IMR-90 (cell line): ENCODE data around the gene DPCD. TPM values are rescaled to one million over a fixed set of nuclear protein-coding genes. Genes with fewer than 3 reads are reported as not detected.

Experiments
- ATAC-seq: fragments of 200-7000 bp; cut with Tn5 transposase; 2 replicates; pipeline ENCODE4 v1.9.1; 2020; ENCODE audit warnings: low read depth, mild to moderate bottlenecking, moderate library complexity
- BruUV-seq: library from RNA; stranded (reverse); fragments of 400-500 nt; replicated peaks from 2 replicates; lab custom pipeline; 2021; lab: Mats Ljungman, UMichigan
- CTCF ChIA-PET: fragments of 300-600 bp; formaldehyde crosslinking; extraction: SDS; loops from one replicate; lab custom pipeline; 2021; ENCODE audit warnings: antibody characterized with exemption; lab: Yijun Ruan, JAX
- POLR2A ChIA-PET: fragments of 300-600 bp; sonication (Branson Sonifier 250); formaldehyde crosslinking; loops from one replicate; lab custom pipeline; 2022; ENCODE audit warnings: antibody characterized with exemption; ENCODE audit not compliant: unreplicated experiment; lab: Charles Lee
- DNase-seq: peaks from one replicate; pipeline ENCODE4 v3.0.0; 2013
- H2AFZ ChIP-seq: replicated peaks from 2 replicates; pipeline ENCODE3; 2013; ENCODE audit warnings: low read length, mild to moderate bottlenecking; ENCODE audit not compliant: poor library complexity
- H2AK5ac ChIP-seq: 2 replicates; pipeline ENCODE4 v1.6.1; 2013; ENCODE audit warnings: low read depth, low read length, inconsistent platforms
- H2AK9ac ChIP-seq: replicated peaks from 2 replicates; pipeline ENCODE3; 2013; ENCODE audit warnings: mild to moderate bottlenecking, low read depth, low read length, moderate library complexity; ENCODE audit not compliant: poor library complexity
- H2BK120ac ChIP-seq: 2 replicates; pipeline ENCODE4 v1.6.1; 2013; ENCODE audit warnings: low read depth, low read length, inconsistent platforms
- H2BK15ac ChIP-seq: 3 replicates; pipeline ENCODE4 v1.6.1; 2013; ENCODE audit warnings: low read depth, low read length, inconsistent platforms
- H2BK20ac ChIP-seq: 2 replicates; pipeline ENCODE4 v1.6.1; 2013; ENCODE audit warnings: low read depth, mild to moderate bottlenecking, inconsistent platforms, low read length, moderate library complexity
- H2BK5ac ChIP-seq: 2 replicates; pipeline ENCODE4 v1.6.1; 2013; ENCODE audit warnings: mild to moderate bottlenecking, low read depth, low read length, inconsistent platforms; ENCODE audit not compliant: poor library complexity, severe bottlenecking
- H3K14ac ChIP-seq: replicated peaks from 2 replicates; pipeline ENCODE4 v1.6.1; 2013; ENCODE audit warnings: low read depth, low read length, inconsistent platforms
- H3K18ac ChIP-seq: 2 replicates; pipeline ENCODE4 v1.6.1; 2013; ENCODE audit warnings: low read depth, low read length, control low read depth
- H3K23ac ChIP-seq: 2 replicates; pipeline ENCODE4 v1.6.1; 2013; ENCODE audit warnings: low read depth, low read length, inconsistent platforms
- H3K27ac ChIP-seq: 2 replicates; pipeline ENCODE4 v1.5.1; 2013; ENCODE audit warnings: mild to moderate bottlenecking, control low read depth, low read length; ENCODE audit not compliant: insufficient read depth
- H3K27me3 ChIP-seq: 2 replicates; pipeline ENCODE4 v1.6.1; 2013; ENCODE audit warnings: low read length; ENCODE audit not compliant: control insufficient read depth, insufficient read depth
- H3K36me3 ChIP-seq: 2 replicates; pipeline ENCODE4 v1.6.1; 2013; ENCODE audit warnings: low read length, mixed read lengths; ENCODE audit not compliant: control insufficient read depth, insufficient read depth
- H3K4ac ChIP-seq: 2 replicates; pipeline ENCODE4 v1.6.1; 2013; ENCODE audit warnings: low read depth, low read length, inconsistent platforms
- H3K4me1 ChIP-seq: 2 replicates; pipeline ENCODE4 v1.6.1; 2013; ENCODE audit warnings: low read length, mixed read lengths; ENCODE audit not compliant: control insufficient read depth, insufficient read depth
- H3K4me2 ChIP-seq: 2 replicates; pipeline ENCODE4 v1.6.1; 2013; ENCODE audit warnings: low read depth, mild to moderate bottlenecking, control low read depth, low read length, moderate library complexity
- H3K4me3 ChIP-seq: 2 replicates; pipeline ENCODE4 v1.5.1; 2013; ENCODE audit warnings: low read depth, mild to moderate bottlenecking, control low read depth, low read length, moderate library complexity; ENCODE audit not compliant: insufficient read depth
- H3K56ac ChIP-seq: 2 replicates; pipeline ENCODE4 v1.6.1; 2013; ENCODE audit warnings: low read length, inconsistent platforms; ENCODE audit not compliant: insufficient read depth; ENCODE audit errors: extremely low read depth
- H3K79me1 ChIP-seq, 2 experiments: 2 replicates each; pipeline ENCODE4 v1.6.1; 2013; ENCODE audit warnings: low read length in 2 of 2, inconsistent platforms in 1 of 2, low read depth in 1 of 2
- H3K9ac ChIP-seq: 2 replicates; pipeline ENCODE4 v1.6.1; 2013; ENCODE audit warnings: low read depth, low read length, control low read depth
- H3K9me1 ChIP-seq: 2 replicates; pipeline ENCODE4 v1.6.1; 2013; ENCODE audit warnings: low read length, inconsistent platforms; ENCODE audit not compliant: insufficient read depth
- H3K9me3 ChIP-seq: 2 replicates; pipeline ENCODE4 v1.6.1; 2013; ENCODE audit warnings: low read length; ENCODE audit not compliant: control insufficient read depth, insufficient read depth
- H4K20me1 ChIP-seq: 2 replicates; pipeline ENCODE4 v1.6.1; 2013; ENCODE audit warnings: low read length, inconsistent platforms; ENCODE audit not compliant: insufficient read depth
- H4K5ac ChIP-seq: 2 replicates; pipeline ENCODE4 v1.6.1; 2013; ENCODE audit warnings: mild to moderate bottlenecking, low read depth, low read length, control low read depth
- H4K8ac ChIP-seq, 2 experiments: 2 replicates each; pipeline ENCODE4 v1.6.1; 2013; ENCODE audit warnings: low read depth in 2 of 2, low read length in 2 of 2, control low read depth in 1 of 2, inconsistent platforms in 1 of 2
- H4K91ac ChIP-seq: 2 replicates; pipeline ENCODE4 v1.6.1; 2013; ENCODE audit warnings: low read depth, low read length, inconsistent platforms; ENCODE audit not compliant: insufficient read depth
- BHLHE40 ChIP-seq: fragments of 150-350 bp; IDR thresholded peaks from 2 replicates; pipeline ENCODE4 v1.6.1; 2016; ENCODE audit warnings: mild to moderate bottlenecking, low read depth, low read length
- CEBPB ChIP-seq: IDR thresholded peaks from 2 replicates; pipeline ENCODE4 v1.6.1; 2012; ENCODE audit warnings: low read depth, low read length, improper control_type of control experiment
- CHD1 ChIP-seq: IDR thresholded peaks from 2 replicates; pipeline ENCODE4 v1.6.1; 2012; ENCODE audit warnings: low read depth, low read length, improper control_type of control experiment
- ELK1 ChIP-seq: fragments of 150-350 bp; IDR thresholded peaks from 2 replicates; pipeline ENCODE4 v1.6.1; 2016; ENCODE audit warnings: low read depth, mild to moderate bottlenecking, low read length, moderate library complexity, borderline replicate concordance
- MAFK ChIP-seq: IDR thresholded peaks from 2 replicates; pipeline ENCODE4 v1.6.1; 2012; ENCODE audit warnings: low read depth, low read length, improper control_type of control experiment
- POLR2A ChIP-seq: IDR thresholded peaks from 2 replicates; pipeline ENCODE4 v1.6.1; 2012; ENCODE audit warnings: mild to moderate bottlenecking, low read depth, low read length
- RAD21 ChIP-seq: IDR thresholded peaks from 2 replicates; pipeline ENCODE4 v1.6.1; 2012; ENCODE audit warnings: low read length, improper control_type of control experiment
- RCOR1 ChIP-seq: IDR thresholded peaks from 2 replicates; pipeline ENCODE4 v1.6.1; 2012; ENCODE audit warnings: mild to moderate bottlenecking, low read length, improper control_type of control experiment; ENCODE audit not compliant: insufficient replicate concordance
- RFX5 ChIP-seq: IDR thresholded peaks from 2 replicates; pipeline ENCODE4 v1.8.0; 2012; ENCODE audit warnings: low read depth, mild to moderate bottlenecking, low read length, moderate library complexity
- SMC3 ChIP-seq: fragments of 150-350 bp; IDR thresholded peaks from 2 replicates; pipeline ENCODE4 v1.6.1; 2016; ENCODE audit warnings: low read depth, mild to moderate bottlenecking, antibody characterized with exemption, low read length, moderate library complexity
- USF2 ChIP-seq: fragments of 150-350 bp; IDR thresholded peaks from 2 replicates; pipeline ENCODE4 v1.6.1; 2017; ENCODE audit warnings: mild to moderate bottlenecking, antibody characterized with exemption, low read length, low read depth
- WGBS, 2 experiments: methylation state at CpG; one replicate each; pipeline versions ENCODE4 v1.1.5 to v1.1.7; 2013; ENCODE audit warnings: missing lambda C conversion rate in 2 of 2; ENCODE audit not compliant: insufficient read length in 1 of 2; ENCODE audit errors: extremely low coverage in 2 of 2; 5-methylcytosine and 5-hydroxymethylcytosine counted together
- dilution Hi-C: fragments of 300-500 bp; cut with HindIII; formaldehyde crosslinking; loops from one replicate; pipeline ENCODE4 v1.14.3; 2018; ENCODE audit warnings: low sequenced_read_pairs; ENCODE audit not compliant: unreplicated experiment
- in situ Hi-C: fragments of 300-500 bp; cut with MboI; formaldehyde crosslinking; loops from 3 replicates; pipeline ENCODE4 v1.14.3; 2019; ENCODE audit warnings: low sequenced_read_pairs, inconsistent platforms, mixed read lengths
- intact Hi-C: fragments of 100-400 bp; cut with micrococcal nuclease; formaldehyde crosslinking; loops from 2 replicates; pipeline ENCODE4 v1.10.0; 2022
- polyA plus RNA-seq, 3 experiments: library from polyadenylated mRNA; depleted of rRNA; stranded (reverse); fragments of >200 nt; gene quantifications; 2 replicates each; pipeline ENCODE4 v1.2.3, GENCODE V29; 2012; ENCODE audit warnings: low replicate concordance in 1 of 3
- total RNA-seq: library from RNA; depleted of rRNA; stranded (reverse); fragments of >200 nt; gene quantifications from 2 replicates; pipeline ENCODE4 v1.2.3, GENCODE V29; 2012
- TF ChIP-seq, protein P1 (sequence below): conservative IDR thresholded peaks from 2 replicates; pipeline ENCODE4 v1.5.1; 2012; ENCODE audit warnings: mild to moderate bottlenecking, low read depth, low read length, improper control_type of control experiment

The DPCD gene
- total and polyA plus RNA-seq, 2 of the 4 experiments (the other 2 are of a cell fraction): 59.1 to 73.7 TPM

GRCh38 chr10:101569323-101569621 lies 18.8 kb upstream of the DPCD start:
- Histone ChIP-seq H4K8ac (peak overlapping the region in 1 of 2 experiments; percentile 61; a peak in 1 of 4 replicates), H3K4ac (no peak overlapping the region), H3K4me3 (no peak overlapping the region), H2BK5ac (no peak overlapping the region), H3K27me3 (peaks cover 46% of the 10 kb centered on the region), H2BK20ac (no peak overlapping the region), H3K36me3 (no peaks in the 10 kb centered on the region), H3K79me1 (no peaks in the 10 kb centered on the region), H2AFZ (peak overlapping the region; percentile 97), H2AK5ac (no peak overlapping the region), H3K23ac (no peak overlapping the region), H3K27ac (no peak overlapping the region), H2BK15ac (no peak overlapping the region), H4K20me1 (no peaks in the 10 kb centered on the region), H3K56ac (no peak overlapping the region), H3K14ac (no peak overlapping the region), H3K9me3 (peaks cover 7% of the 10 kb centered on the region), H3K9ac (no peak overlapping the region), H2AK9ac (peak overlapping the region; percentile 21), H2BK120ac (no peak overlapping the region), H3K4me1 (peaks cover 6% of the 10 kb centered on the region), H4K91ac (no peak overlapping the region), H3K18ac (no peak overlapping the region), H3K4me2 (peak overlapping the region; percentile 81; the same call in 1 of the 2 replicates), H4K5ac (no peak overlapping the region), H3K9me1 (no peaks in the 10 kb centered on the region; the same call in 1 of the 2 replicates)
- ChIA-PET CTCF (interaction anchor here (0.6 to 2.5 kb wide), 3 partner anchors 42 to 355 kb away, joined by 3 to 16 read pairs (median 5); no protein-coding TSS in a partner anchor), POLR2A (no interaction called here)
- intact Hi-C loops (no loop called here), in situ Hi-C loops (no loop called here), dilution Hi-C loops (no loop called here)
- ATAC-seq: no peak
- TF ChIP-seq RCOR1: no peak
- TF ChIP-seq CEBPB: no peak
- TF ChIP-seq MAFK: no peak
- no peak for TF ChIP-seq RAD21
- no peak for TF ChIP-seq SMC3
- TF ChIP-seq, protein P1, sequence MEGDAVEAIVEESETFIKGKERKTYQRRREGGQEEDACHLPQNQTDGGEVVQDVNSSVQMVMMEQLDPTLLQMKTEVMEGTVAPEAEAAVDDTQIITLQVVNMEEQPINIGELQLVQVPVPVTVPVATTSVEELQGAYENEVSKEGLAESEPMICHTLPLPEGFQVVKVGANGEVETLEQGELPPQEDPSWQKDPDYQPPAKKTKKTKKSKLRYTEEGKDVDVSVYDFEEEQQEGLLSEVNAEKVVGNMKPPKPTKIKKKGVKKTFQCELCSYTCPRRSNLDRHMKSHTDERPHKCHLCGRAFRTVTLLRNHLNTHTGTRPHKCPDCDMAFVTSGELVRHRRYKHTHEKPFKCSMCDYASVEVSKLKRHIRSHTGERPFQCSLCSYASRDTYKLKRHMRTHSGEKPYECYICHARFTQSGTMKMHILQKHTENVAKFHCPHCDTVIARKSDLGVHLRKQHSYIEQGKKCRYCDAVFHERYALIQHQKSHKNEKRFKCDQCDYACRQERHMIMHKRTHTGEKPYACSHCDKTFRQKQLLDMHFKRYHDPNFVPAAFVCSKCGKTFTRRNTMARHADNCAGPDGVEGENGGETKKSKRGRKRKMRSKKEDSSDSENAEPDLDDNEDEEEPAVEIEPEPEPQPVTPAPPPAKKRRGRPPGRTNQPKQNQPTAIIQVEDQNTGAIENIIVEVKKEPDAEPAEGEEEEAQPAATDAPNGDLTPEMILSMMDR: no peak
- TF ChIP-seq RFX5: no peak
- no peak for TF ChIP-seq POLR2A
- TF ChIP-seq CHD1: no peak
- no peak for TF ChIP-seq ELK1
- no peak for TF ChIP-seq BHLHE40
- TF ChIP-seq USF2: no peak
- no TSS peak for BruUV-seq
- no peak for DNase-seq
- WGBS, 2 experiments: 3% methylated on average over 5 of the region's 11 CpGs; no CpG with 5 or more reads in 1 of the 2 experiments
